Breast epithelium (tissue), 4 donors: ENCODE measurements around the gene KLK10. TPM values are rescaled to one million over a fixed set of nuclear protein-coding genes. Genes with fewer than 3 reads are reported as not detected.

Source experiments
- DNase-seq, 2 donors: peaks; one replicate each; pipeline ENCODE4 v3.0.0-alpha.2; 2019; ENCODE audit warnings: low spot score in 2 of 2
- H3K27ac ChIP-seq, 2 donors: fragments of 200-600 bp; sonication (generic) in 1 of 2; one replicate each; pipeline ENCODE4 v1.5.1; 2016 to 2019; ENCODE audit warnings: mild to moderate bottlenecking in 1 of 2
- H3K27me3 ChIP-seq, 2 donors: fragments of 200-600 bp; sonication (generic) in 1 of 2; one replicate each; pipeline versions ENCODE4 v1.5.1 to v1.6.0; 2017 to 2019; ENCODE audit warnings: control low read depth in 1 of 2, mild to moderate bottlenecking in 1 of 2
- H3K36me3 ChIP-seq: fragments of 200-600 bp; one replicate; pipeline ENCODE4 v1.5.1; 2019
- H3K4me1 ChIP-seq, 2 donors: fragments of 200-600 bp; sonication (generic); one replicate each; pipeline ENCODE4 v1.5.1; 2016 to 2019; ENCODE audit warnings: control low read depth in 1 of 2
- H3K4me3 ChIP-seq, 3 donors: fragments of 200-600 bp; sonication (generic); 1 replicate in 2 of 3; 2 replicates in 1 of 3; pipeline ENCODE4 v1.5.1; 2016 to 2019; ENCODE audit warnings: mild to moderate bottlenecking in 3 of 3, moderate library complexity in 2 of 3
- H3K9me3 ChIP-seq, 2 donors: fragments of 200-600 bp; sonication (generic) in 1 of 2; one replicate each; pipeline ENCODE4 v1.5.1; 2016 to 2019; ENCODE audit warnings: control low read depth in 1 of 2
- CTCF ChIP-seq, 3 donors: fragments of 450-650 bp; IDR thresholded peaks; one replicate each; pipeline ENCODE4 v1.5.1; 2016 to 2017; ENCODE audit warnings: antibody characterized with exemption in 3 of 3, mild to moderate bottlenecking in 3 of 3, moderate library complexity in 3 of 3
- POLR2A ChIP-seq: fragments of 450-650 bp; IDR thresholded peaks from one replicate; pipeline ENCODE4 v1.6.1; 2016; ENCODE audit warnings: antibody characterized with exemption, mild to moderate bottlenecking, moderate library complexity
- POLR2AphosphoS5 ChIP-seq, 3 donors: sonication (generic); formaldehyde crosslinking; IDR thresholded peaks; one replicate each; pipeline ENCODE4 v1.6.1; 2017; ENCODE audit warnings: antibody characterized with exemption in 3 of 3
- intact Hi-C: fragments of 100-400 bp; cut with DNase I; formaldehyde crosslinking; loops from one replicate; pipeline ENCODE4 v1.15.1; 2023; ENCODE audit warnings: low total_unique reads
- total RNA-seq, 3 donors: library from RNA; depleted of rRNA; stranded (reverse); fragments of >200 nt; gene quantifications; one replicate each; pipeline ENCODE4 v1.1.0, GENCODE V29; 2016

KLK10 gene
- total RNA-seq, 3 donors from 2014 or later: 3.3 to 13.9 TPM; not detected in 1

GRCh38 chr19:51024924-51025323 lies 5.4 kb upstream of the KLK10 start:
- TF ChIP-seq POLR2AphosphoS5 (IDR thresholded peaks at IDR 0.05) (no peak), CTCF (IDR thresholded peaks at IDR 0.05) (no peak), POLR2A (no peak)
- DNase-seq: no peak
- intact Hi-C loops: no loop called here
- H3K9me3 ChIP-seq: no peaks in the 10 kb centered on the region
- no peaks in the 10 kb centered on the region for H3K4me1 ChIP-seq
- peaks cover 0 to 32% of the 10 kb centered on the region in 2 donors for H3K27me3 ChIP-seq
- no peaks in the 10 kb centered on the region for H3K36me3 ChIP-seq
- H3K4me3 ChIP-seq: no peak overlapping the region
- H3K27ac ChIP-seq: peak overlapping the region in 1 of 2 donors; percentile 82

GRCh38 chr19:51023946-51024345 lies 4.4 kb upstream of the KLK10 start:
- Histone ChIP-seq H3K36me3 (no peaks in the 10 kb centered on the region), H3K9me3 (no peaks in the 10 kb centered on the region), H3K27me3 (peaks cover 0 to 32% of the 10 kb centered on the region in 2 donors), H3K27ac (no peak overlapping the region), H3K4me3 (no peak overlapping the region), H3K4me1 (no peaks in the 10 kb centered on the region)
- intact Hi-C loops: no loop called here
- no peak for DNase-seq
- TF ChIP-seq POLR2A (no peak), CTCF (IDR thresholded peaks at IDR 0.05) (no peak), POLR2AphosphoS5 (IDR thresholded peaks at IDR 0.05) (no peak)

GRCh38 chr19:51022526-51022925 lies 3.0 kb upstream of the KLK10 start:
- no peak for DNase-seq
- peaks cover 0 to 32% of the 10 kb centered on the region in 2 donors for H3K27me3 ChIP-seq
- H3K4me1 ChIP-seq: no peaks in the 10 kb centered on the region
- H3K27ac ChIP-seq: no peak overlapping the region
- no peak overlapping the region for H3K4me3 ChIP-seq
- H3K9me3 ChIP-seq: no peaks in the 10 kb centered on the region
- intact Hi-C loops: no loop called here
- H3K36me3 ChIP-seq: no peaks in the 10 kb centered on the region
- TF ChIP-seq CTCF (IDR thresholded peaks at IDR 0.05) (no peak), POLR2AphosphoS5 (IDR thresholded peaks at IDR 0.05) (no peak), POLR2A (no peak)

- Histone ChIP-seq H3K4me3 (no peak overlapping the region), H3K27ac (peak overlapping the region; percentile 9 to 85), H3K9me3 (no peaks in the 10 kb centered on the region), H3K36me3 (no peaks in the 10 kb centered on the region), H3K27me3 (peaks cover 0 to 26% of the 10 kb centered on the region in 2 donors), H3K4me1 (peaks cover 0 to 3% of the 10 kb centered on the region in 2 donors)
- intact Hi-C loops: no loop called here
- no peak for TF ChIP-seq POLR2A
- no peak for TF ChIP-seq POLR2AphosphoS5 (IDR thresholded peaks at IDR 0.05)
- peak; percentile 67 to 78 (median 78) for TF ChIP-seq CTCF (IDR thresholded peaks at IDR 0.05)
- DNase-seq: peak in 1 of 2 donors; percentile 48
These were observed 1.6 kb upstream of the KLK10 start for GRCh38 chr19:51020988-51021651.

- no peaks in the 10 kb centered on the region for H3K9me3 ChIP-seq
- H3K4me1 ChIP-seq: peaks cover 0 to 3% of the 10 kb centered on the region in 2 donors
- TF ChIP-seq POLR2A: no peak
- TF ChIP-seq POLR2AphosphoS5 (IDR thresholded peaks at IDR 0.05): peak in 2 of 3 donors; percentile 9 to 27
- peak overlapping the region; percentile 85 to 97 for H3K27ac ChIP-seq
- intact Hi-C loops: loop anchor here (5.0 to 10.0 kb wide), 2 partner anchors 84 to 1662 kb away; no protein-coding TSS in a partner anchor
- H3K4me3 ChIP-seq: peak overlapping the region; percentile 6 to 77 (median 61)
- H3K27me3 ChIP-seq: peaks cover 0 to 14% of the 10 kb centered on the region in 2 donors
- H3K36me3 ChIP-seq: no peaks in the 10 kb centered on the region
- peak in 1 of 2 donors; percentile 78 for DNase-seq
These were observed 565 bp downstream of the KLK10 start for GRCh38 chr19:51018745-51019543.
